Measurements from ENCODE around the gene MATK. TPM values are rescaled to one million over a fixed set of nuclear protein-coding genes. Genes with fewer than 3 reads are reported as not detected.

Gene MATK
- total and polyA plus RNA-seq, 2 donors (not counting 1 experiment from before 2014, with no cell fraction given), result 1.3 to 8.2 TPM

- Histone ChIP-seq H3K9me3 (ENCODE audit: control extremely low read depth in 1 of 3, control insufficient read depth in 2 of 3, insufficient read depth in 1 of 3, low read length in 2 of 3) (no peaks in the 10 kb centered on the region), H3K4me3 (ENCODE audit: control extremely low read depth in 1 of 5, extremely low read depth in 1 of 5, insufficient read depth in 1 of 5, low read depth in 2 of 5, low read length in 4 of 5) (no peak overlapping the region), H3K9ac (ENCODE audit: low read length) (no peak overlapping the region), H2AFZ (ENCODE audit: insufficient read depth, low read depth, low read length, poor library complexity, severe bottlenecking) (no peak overlapping the region), H3K4me2 (replicated peaks; ENCODE audit: low read depth, low read length, poor library complexity, severe bottlenecking) (no peak overlapping the region), H3K4me1 (ENCODE audit: control insufficient read depth in 2 of 2, insufficient read depth in 2 of 2, low read length in 2 of 2) (no peaks in the 10 kb centered on the region), H3K36me3 (replicated peaks in 1 of 2; ENCODE audit: control extremely low read depth in 1 of 2, control insufficient read depth in 1 of 2, extremely low read depth in 1 of 2, insufficient read depth in 2 of 2, low read length in 1 of 2) (peaks cover 0 to 23% of the 10 kb centered on the region in 2 experiments), H4K20me1 (ENCODE audit: control insufficient read depth, insufficient read depth, low read length, poor library complexity, severe bottlenecking) (peaks cover 33% of the 10 kb centered on the region), H3K27me3 (replicated peaks in 1 of 4; ENCODE audit: control extremely low read depth in 1 of 4, control insufficient read depth in 3 of 4, insufficient read depth in 4 of 4, low read length in 3 of 4) (no peaks in the 10 kb centered on the region), H3K27ac (ENCODE audit: low read length in 2 of 2) (no peak overlapping the region), H3K79me2 (ENCODE audit: control insufficient read depth, insufficient read depth, low read length) (peaks cover 7% of the 10 kb centered on the region)
- CTCF ChIA-PET, result interaction anchor here (1.0 kb wide), 1 partner anchor 9 kb away, joined by 3 read pairs; the partner anchor contains the start of gene MRPL54
- POLR2A ChIA-PET, result no interaction called here
- intact Hi-C loops (cut with micrococcal nuclease), result no loop called here
- Mint-ChIP-seq H3K9me3 (ENCODE audit: insufficient read depth) (no peaks in the 10 kb centered on the region), H3K4me3 (no peak overlapping the region), H3K27ac (no peak overlapping the region), H3K4me1 (no peaks in the 10 kb centered on the region), H3K27me3 (no peaks in the 10 kb centered on the region)
- ATAC-seq (ENCODE audit: low read depth) (no peak), DNase-seq (no peak)
- 96% methylated on average over 28 of the region's 35 CpGs for WGBS (ENCODE audit: insufficient coverage)
- TF ChIP-seq, protein P1, sequence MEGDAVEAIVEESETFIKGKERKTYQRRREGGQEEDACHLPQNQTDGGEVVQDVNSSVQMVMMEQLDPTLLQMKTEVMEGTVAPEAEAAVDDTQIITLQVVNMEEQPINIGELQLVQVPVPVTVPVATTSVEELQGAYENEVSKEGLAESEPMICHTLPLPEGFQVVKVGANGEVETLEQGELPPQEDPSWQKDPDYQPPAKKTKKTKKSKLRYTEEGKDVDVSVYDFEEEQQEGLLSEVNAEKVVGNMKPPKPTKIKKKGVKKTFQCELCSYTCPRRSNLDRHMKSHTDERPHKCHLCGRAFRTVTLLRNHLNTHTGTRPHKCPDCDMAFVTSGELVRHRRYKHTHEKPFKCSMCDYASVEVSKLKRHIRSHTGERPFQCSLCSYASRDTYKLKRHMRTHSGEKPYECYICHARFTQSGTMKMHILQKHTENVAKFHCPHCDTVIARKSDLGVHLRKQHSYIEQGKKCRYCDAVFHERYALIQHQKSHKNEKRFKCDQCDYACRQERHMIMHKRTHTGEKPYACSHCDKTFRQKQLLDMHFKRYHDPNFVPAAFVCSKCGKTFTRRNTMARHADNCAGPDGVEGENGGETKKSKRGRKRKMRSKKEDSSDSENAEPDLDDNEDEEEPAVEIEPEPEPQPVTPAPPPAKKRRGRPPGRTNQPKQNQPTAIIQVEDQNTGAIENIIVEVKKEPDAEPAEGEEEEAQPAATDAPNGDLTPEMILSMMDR (IDR thresholded peaks at IDR 0.05), result no peak
- no peak for TF ChIP-seq EZH2 (IDR thresholded peaks at IDR 0.05; ENCODE audit: borderline replicate concordance, insufficient read depth, low read depth, low read length, poor library complexity, severe bottlenecking)
Observed at GRCh38 chr19:3771000-3771905, 14.9 kb downstream of the MATK start.

All from B cell (primary cell).